Renal cortex interstitium (tissue), 11 donors: ENCODE data around the gene NBEAL2. TPM values are rescaled to one million over a fixed set of nuclear protein-coding genes. Genes with fewer than 3 reads are reported as not detected.

ENCODE experiments used
- DNase-seq, 11 donors: peaks; one replicate each; pipeline ENCODE4 v3.0.0-alpha.2; 2013; ENCODE audit warnings: low read depth in 9 of 11, low spot score in 4 of 11; ENCODE audit errors: extremely low read depth in 1 of 11
- polyA plus RNA-seq, 3 donors: library from polyadenylated mRNA; unstranded; fragments of 120-200 nt; gene quantifications; one replicate each; pipeline ENCODE4 v1.2.1, GENCODE V29; 2013; ENCODE audit not compliant: insufficient read length in 3 of 3

The NBEAL2 gene
- polyA plus RNA-seq, 3 donors, result 37.1 to 67.5 (median 43.2) TPM

DNA sequence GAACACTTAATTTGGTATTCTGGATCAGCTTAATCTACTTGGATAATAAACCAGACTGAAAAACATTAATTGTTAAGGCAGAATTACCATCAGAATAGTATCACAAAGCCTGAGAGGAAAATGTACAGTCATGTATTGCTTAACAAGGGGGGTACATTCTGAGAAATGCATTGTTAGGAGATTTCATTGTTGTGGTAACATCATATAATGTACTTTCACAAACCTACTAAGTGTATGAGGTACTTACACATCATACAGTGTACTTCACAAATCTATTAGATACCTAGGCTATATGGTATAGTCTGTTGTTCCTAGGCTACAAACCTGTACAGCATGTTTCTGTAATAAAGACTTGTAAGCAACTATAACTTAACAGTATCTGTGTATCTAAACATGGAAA is 68.2 kb downstream of the NBEAL2 start:
- DNase-seq, result no peak

DNA sequence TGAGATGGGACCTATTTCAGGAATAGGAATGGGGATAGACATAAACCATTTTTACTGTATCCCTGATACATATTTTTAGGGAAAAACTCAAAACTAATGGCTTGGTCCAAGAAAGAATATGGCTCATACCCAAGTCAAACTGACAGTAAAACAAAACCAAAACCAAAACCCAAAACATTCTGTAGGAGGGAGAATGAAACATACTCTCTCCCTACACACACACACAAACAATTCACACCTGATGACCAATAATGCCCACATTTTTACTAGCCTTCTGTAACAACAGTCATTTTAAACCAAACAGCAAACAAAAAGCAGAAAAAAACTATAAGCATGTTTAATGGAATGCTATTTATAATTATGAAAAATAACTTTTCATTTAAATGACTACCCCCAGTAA is 74.9 kb downstream of the NBEAL2 start:
- DNase-seq, result no peak

DNA sequence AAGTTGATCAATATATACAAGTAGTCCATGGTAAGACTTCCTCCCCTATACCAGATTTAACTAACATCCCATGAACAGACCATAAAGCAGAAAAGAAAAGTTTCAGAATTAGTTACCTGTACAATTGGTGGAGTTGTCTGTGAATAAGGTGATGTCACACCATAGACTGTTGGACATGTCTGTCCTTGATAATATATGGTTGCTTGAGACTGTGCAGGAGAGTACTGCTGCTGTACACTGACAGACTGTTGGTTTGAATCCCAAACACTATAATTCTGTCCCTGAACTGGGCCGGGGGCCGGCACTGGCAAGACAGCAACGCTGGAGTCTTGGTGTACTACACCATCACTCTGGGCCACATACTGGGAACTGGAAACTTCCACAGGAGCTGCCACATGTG is 77.2 kb downstream of the NBEAL2 start:
- no peak for DNase-seq

DNA sequence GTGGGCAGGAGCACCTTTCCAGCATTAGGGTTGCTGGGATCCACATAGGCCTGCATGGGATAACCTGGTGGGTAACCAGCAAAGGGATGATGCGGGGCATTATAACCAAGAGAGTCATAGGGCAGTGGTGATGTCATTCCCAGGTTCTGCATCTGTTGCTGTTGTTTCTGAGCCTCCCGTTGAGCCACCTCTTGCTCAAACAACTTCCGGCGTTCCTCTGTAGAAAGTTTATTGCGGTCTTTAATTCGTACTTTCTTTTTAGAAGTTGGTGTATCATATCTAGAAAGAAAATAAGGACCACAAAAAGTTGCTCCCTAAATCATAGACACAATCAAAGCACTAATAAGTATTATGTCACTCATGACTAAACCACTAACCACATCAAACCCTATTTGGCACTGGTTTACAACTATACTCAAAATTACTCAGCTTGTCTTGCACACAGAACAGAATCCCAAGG is 77.8 kb downstream of the NBEAL2 start:
- no peak for DNase-seq

Other genes with a start within 250 kb of the NBEAL2 start
- gene MYL3, start 116.2 kb upstream of the NBEAL2 start, polyA plus RNA-seq, result 10 to 100 TPM; 22.2 to 25.7 (median 22.5) TPM
- gene PTH1R, start 101.9 kb upstream of the NBEAL2 start, polyA plus RNA-seq, result 100 to 1,000 TPM; 172 to 279 (median 227) TPM
- 10 to 100 TPM; 47.5 to 56.0 (median 53.5) TPM for gene CCDC12, start 2.9 kb upstream of the NBEAL2 start, polyA plus RNA-seq
- gene SETD2, start 184.4 kb downstream of the NBEAL2 start, polyA plus RNA-seq, result 10 to 100 TPM; 66.5 to 74.7 (median 67.2) TPM